ENCODE measurements around the gene GOLGA6C.
"Not testable (repeated sequence)": the region's sequence is repeated elsewhere in the genome, so short reads cannot be mapped to it uniquely, and the experiment has no call there.

The GOLGA6C gene

DNA sequence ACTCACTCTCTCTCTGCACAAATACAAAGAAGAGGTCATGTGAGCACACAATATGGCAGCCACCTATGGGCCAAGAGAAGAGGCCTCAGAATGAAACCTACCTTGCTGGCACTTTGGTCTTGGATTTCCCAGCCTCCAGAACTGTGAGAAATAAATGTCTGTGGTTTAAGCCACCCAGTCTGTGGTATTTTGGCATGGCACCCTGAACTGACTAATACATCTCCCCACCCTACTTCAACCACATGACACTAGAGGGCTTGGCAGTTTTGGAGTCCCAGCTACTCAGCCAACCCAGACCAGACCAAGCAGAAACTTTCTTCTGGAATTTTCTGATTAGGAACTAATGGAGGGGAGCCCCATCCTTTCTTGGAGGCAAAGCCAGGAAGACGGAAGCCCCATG, 54.4 kb downstream of the GOLGA6C start:
- H3K36me3 Mint-ChIP-seq (ENCODE audit: low read depth); DNase-seq; H3K4me3 Mint-ChIP-seq: not testable (repeated sequence)

GRCh38 chr15:75313116-75313845, 55.1 kb downstream of the GOLGA6C start:
- Mint-ChIP-seq H3K36me3 (ENCODE audit: low read depth) (no peaks in the 10 kb centered on the region), H3K27me3 (peaks cover 6% of the 10 kb centered on the region), H3K4me3 (no peak overlapping the region), H3K4me1 (ENCODE audit: low read depth) (peaks cover 6% of the 10 kb centered on the region), H3K27ac (no peak overlapping the region), H3K9me3 (no peaks in the 10 kb centered on the region)
- DNase-seq: no peak

More for the DNA sequence above, 54.4 kb downstream of the GOLGA6C start:
- not testable (repeated sequence) for H3K27ac Mint-ChIP-seq; H3K9me3 Mint-ChIP-seq; H3K4me1 Mint-ChIP-seq (ENCODE audit: low read depth)
- peaks cover 14% of the 10 kb centered on the region for H3K27me3 Mint-ChIP-seq

DNA sequence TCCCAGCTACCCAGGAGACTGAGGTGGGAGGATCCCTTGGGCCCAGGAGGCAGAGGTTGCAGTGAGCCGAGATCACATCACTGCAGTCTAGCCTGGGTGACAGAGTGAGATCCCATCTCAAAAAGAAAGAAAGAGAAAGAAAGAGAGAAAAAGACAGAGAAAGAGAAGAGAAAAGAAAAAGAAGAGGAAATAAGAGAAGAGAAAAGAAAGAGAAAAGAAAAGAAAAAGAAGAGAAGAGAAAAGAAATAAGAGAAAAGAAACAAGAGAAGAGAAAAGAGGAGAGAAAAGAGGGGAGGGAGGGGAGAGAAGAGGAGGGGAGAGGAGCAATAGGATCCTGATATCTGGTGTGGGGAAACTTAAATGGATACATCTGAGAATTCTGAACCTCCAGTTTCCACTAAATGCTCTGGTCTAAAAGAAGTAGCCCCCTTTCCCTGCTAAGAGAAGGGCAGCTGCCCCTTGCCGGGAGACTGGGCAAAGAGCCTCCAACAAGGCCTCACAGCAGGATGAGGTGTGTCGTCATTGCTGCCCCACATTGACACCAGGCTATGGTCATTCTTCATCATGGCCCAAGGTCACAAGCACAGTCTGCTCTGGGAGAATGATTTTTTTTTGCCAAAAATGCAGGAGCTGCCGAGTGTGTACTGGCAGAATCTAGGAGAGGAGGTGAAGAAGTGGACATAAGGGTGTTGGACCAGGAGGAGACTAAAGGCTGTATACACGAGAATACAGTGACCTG, 56.6 kb downstream of the GOLGA6C start:
- H3K4me1 Mint-ChIP-seq (ENCODE audit: low read depth): peaks cover 6% of the 10 kb centered on the region
- no peaks in the 10 kb centered on the region for H3K9me3 Mint-ChIP-seq
- no peaks in the 10 kb centered on the region for H3K27me3 Mint-ChIP-seq
- no peak overlapping the region for H3K27ac Mint-ChIP-seq
- H3K36me3 Mint-ChIP-seq (ENCODE audit: low read depth): no peaks in the 10 kb centered on the region
- DNase-seq: no peak
- H3K4me3 Mint-ChIP-seq: no peak overlapping the region

DNA sequence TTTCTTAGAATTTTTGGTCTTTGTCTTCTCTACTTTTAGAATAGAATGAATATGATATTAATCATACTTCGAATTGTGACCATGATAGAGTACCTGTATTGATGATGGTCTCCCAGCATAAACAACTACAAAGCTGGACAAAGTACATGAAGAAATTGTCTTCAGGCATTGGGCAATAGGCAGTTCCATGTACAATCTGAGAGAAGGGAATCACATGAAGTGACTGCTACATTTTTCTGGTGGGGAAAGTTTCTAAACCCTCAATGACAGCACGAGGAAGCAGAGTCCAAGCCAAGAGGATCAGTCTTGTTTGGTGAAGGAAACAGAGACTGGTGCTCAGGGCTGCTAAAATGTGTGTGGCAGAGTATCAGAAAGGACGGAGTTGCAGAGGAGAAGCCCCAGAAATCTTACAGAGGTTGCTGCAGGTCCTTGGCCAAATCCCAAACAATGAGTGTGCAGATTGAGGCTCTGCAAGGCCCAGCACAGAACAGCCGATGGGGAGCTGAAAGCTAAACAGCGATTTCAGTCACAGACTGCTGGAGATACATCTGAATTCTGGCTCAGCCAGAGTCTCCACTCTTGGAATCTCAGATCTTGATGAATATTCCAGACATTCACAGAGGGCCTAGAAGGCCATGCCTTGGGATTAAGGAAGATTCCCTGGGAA, 61.2 kb downstream of the GOLGA6C start:
- H3K36me3 Mint-ChIP-seq (ENCODE audit: low read depth); H3K9me3 Mint-ChIP-seq; DNase-seq; H3K4me3 Mint-ChIP-seq; H3K4me1 Mint-ChIP-seq (ENCODE audit: low read depth); H3K27me3 Mint-ChIP-seq; H3K27ac Mint-ChIP-seq: not testable (repeated sequence)
